Chondrocyte (in vitro differentiated cells): ENCODE measurements around the gene KLC4. TPM values are rescaled to one million over a fixed set of nuclear protein-coding genes. Genes with fewer than 3 reads are reported as not detected.

ENCODE experiments used
- DNase-seq: peaks from one replicate; pipeline ENCODE4 v3.0.0; 2021; ENCODE audit warnings: mixed read lengths, low spot score
- H3K27ac Mint-ChIP-seq: one replicate; pipeline ENCODE4 v1.8.0; 2021; ENCODE audit warnings: mild to moderate bottlenecking, moderate library complexity, mixed read lengths; ENCODE audit not compliant: unreplicated experiment
- H3K27me3 Mint-ChIP-seq: 2 replicates; pipeline ENCODE4 v1.8.0; 2021; ENCODE audit warnings: low read depth, mixed read lengths
- H3K36me3 Mint-ChIP-seq: 2 replicates; pipeline ENCODE4 v1.8.0; 2021; ENCODE audit warnings: low read depth, mixed read lengths
- H3K4me1 Mint-ChIP-seq: 2 replicates; pipeline ENCODE4 v1.8.0; 2021; ENCODE audit warnings: low read depth, mild to moderate bottlenecking, mixed read lengths
- H3K4me3 Mint-ChIP-seq: one replicate; pipeline ENCODE4 v1.8.0; 2021; ENCODE audit warnings: mild to moderate bottlenecking, moderate library complexity, mixed read lengths; ENCODE audit not compliant: unreplicated experiment
- H3K9me3 Mint-ChIP-seq: 2 replicates; pipeline ENCODE4 v1.8.0; 2021; ENCODE audit warnings: low read depth, mixed read lengths
- CTCF ChIP-seq: fragments of 200-600 bp; sonication (generic); IDR thresholded peaks from 2 replicates; pipeline ENCODE4 v1.5.0; 2021; ENCODE audit warnings: antibody characterized with exemption, mild to moderate bottlenecking, moderate library complexity
- total RNA-seq: library from RNA; stranded (reverse); gene quantifications from 3 replicates; pipeline ENCODE4 v1.2.1, GENCODE V29; 2021

Gene KLC4
- total RNA-seq, 1 donor from 2014 or later, result 30.0 TPM

GRCh38 chr6:43060755-43061633 lies 1.6 kb downstream of the KLC4 start:
- Mint-ChIP-seq H3K36me3 (peaks cover 15% of the 10 kb centered on the region), H3K27me3 (no peaks in the 10 kb centered on the region), H3K27ac (no peak overlapping the region), H3K9me3 (no peaks in the 10 kb centered on the region), H3K4me3 (peak overlapping the region; percentile 87), H3K4me1 (peaks cover 40% of the 10 kb centered on the region)
- TF ChIP-seq CTCF, result no peak
- no peak for DNase-seq

GRCh38 chr6:43061861-43062260 lies 2.4 kb downstream of the KLC4 start:
- H3K27ac Mint-ChIP-seq, result peak overlapping the region; percentile 51
- peaks cover 18% of the 10 kb centered on the region for H3K36me3 Mint-ChIP-seq
- no peak for DNase-seq
- no peaks in the 10 kb centered on the region for H3K9me3 Mint-ChIP-seq
- H3K4me3 Mint-ChIP-seq, result no peak overlapping the region
- peaks cover 40% of the 10 kb centered on the region for H3K4me1 Mint-ChIP-seq
- H3K27me3 Mint-ChIP-seq, result no peaks in the 10 kb centered on the region
- no peak for TF ChIP-seq CTCF

GRCh38 chr6:43062818-43063217 lies 3.4 kb downstream of the KLC4 start:
- H3K27me3 Mint-ChIP-seq, result no peaks in the 10 kb centered on the region
- H3K36me3 Mint-ChIP-seq, result peaks cover 16% of the 10 kb centered on the region
- peak; percentile 89 for DNase-seq
- H3K27ac Mint-ChIP-seq, result no peak overlapping the region
- H3K9me3 Mint-ChIP-seq, result no peaks in the 10 kb centered on the region
- H3K4me1 Mint-ChIP-seq, result peaks cover 40% of the 10 kb centered on the region
- TF ChIP-seq CTCF, result no peak
- no peak overlapping the region for H3K4me3 Mint-ChIP-seq

- Mint-ChIP-seq H3K27ac (no peak overlapping the region), H3K27me3 (no peaks in the 10 kb centered on the region), H3K4me3 (no peak overlapping the region), H3K4me1 (peaks cover 18% of the 10 kb centered on the region), H3K36me3 (peaks cover 19% of the 10 kb centered on the region), H3K9me3 (no peaks in the 10 kb centered on the region)
- TF ChIP-seq CTCF, result peak; percentile 86
- no peak for DNase-seq
Measured at GRCh38 chr6:43070028-43070632, 10.7 kb downstream of the KLC4 start.

GRCh38 chr6:43074847-43075669 lies 15.6 kb downstream of the KLC4 start:
- peak; percentile 53 for DNase-seq
- Mint-ChIP-seq H3K27me3 (no peaks in the 10 kb centered on the region), H3K9me3 (no peaks in the 10 kb centered on the region), H3K27ac (peak overlapping the region; percentile 54), H3K4me3 (no peak overlapping the region), H3K4me1 (peaks cover 47% of the 10 kb centered on the region), H3K36me3 (peaks cover 11% of the 10 kb centered on the region)
- TF ChIP-seq CTCF, result no peak
